Activated CD4-positive, alpha-beta T cell treated with anti-CD3 and anti-CD28 coated beads for 1 hour (primary cell): ENCODE results near the gene PPFIA2.

Experiments
- DNase-seq: peaks from one replicate; pipeline ENCODE4 v3.0.0-alpha.2; 2020

Gene PPFIA2

DNA sequence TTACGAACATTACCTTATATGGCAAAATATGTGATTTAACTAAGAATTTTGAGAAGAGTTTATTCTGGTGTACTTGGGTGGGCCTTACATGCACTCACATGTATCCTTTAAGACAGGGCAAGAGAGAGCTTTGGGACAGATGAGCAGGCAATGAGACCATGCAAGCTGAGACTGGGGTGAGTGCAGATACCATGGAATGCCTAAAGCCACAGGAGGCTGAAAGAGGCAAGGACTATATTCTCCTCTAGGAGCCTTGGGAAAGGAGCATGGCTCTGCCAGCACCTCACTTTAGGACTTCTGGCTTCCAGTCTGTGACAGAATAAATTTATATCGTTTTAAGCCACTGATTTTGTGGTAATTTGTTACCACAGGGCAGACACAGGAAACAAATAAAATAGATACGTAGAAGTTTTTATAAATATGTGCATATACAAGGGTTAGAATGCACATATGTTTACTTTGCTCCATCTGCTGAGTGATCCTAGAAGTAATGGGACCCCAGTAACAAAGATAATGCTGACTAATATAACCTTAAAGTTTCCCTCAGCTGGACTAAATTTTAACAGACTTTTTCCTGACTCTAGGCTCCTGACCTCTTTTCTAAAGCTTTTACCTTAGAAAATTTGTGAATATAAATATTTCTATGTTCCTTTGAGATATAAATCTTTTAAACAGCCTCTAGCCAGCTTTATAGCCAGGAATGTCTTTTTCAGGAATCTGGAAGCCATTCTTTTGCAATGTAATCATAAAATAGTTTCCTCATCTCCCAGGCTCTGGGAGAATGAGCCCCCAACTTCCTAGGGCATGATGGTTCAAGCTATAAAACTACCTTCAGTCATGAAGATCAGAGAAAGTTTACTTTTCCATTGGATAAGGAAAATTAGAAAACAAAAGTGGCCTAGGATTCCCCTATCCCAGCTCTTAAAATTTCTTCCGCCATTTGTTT, 216.8 kb downstream of the PPFIA2 start:
- no peak for DNase-seq

DNA sequence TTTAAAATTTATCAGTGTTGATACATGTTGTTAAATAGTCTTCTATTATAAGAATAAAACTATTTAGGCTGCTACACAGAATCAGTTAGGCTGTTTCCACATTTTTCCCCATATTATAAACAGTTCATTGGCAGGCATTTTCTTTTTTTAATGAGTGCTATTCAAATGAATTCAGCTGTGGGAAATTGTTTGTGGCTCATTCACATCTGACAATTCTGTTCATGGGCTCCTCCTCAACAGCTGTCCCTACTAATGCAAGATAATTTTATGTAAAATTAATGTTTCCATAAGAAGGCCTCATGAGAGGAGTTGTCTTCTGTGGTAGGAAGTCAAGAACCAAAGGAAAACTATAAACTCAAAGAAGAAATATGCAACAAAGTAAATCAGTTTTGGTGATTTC, 218.0 kb downstream of the PPFIA2 start:
- no peak for DNase-seq

DNA sequence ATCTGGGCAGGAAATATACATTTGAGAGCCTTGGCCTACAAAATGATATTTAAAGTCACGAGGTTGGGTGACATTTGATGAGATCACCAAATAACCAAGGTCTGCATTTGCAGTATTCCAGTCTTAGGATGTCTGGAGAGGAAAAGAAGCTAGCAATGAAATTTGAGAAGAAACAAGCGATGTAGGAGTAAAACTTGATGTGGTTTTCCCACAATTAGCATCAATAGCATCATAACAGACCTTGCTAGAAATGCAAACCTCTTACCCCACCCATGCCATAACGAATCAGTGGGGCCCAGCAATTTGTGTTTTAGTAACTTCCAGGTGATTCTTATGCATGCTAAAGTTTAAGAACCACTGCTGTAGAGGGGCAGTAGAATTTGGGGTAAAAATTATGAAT, 219.9 kb downstream of the PPFIA2 start:
- no peak for DNase-seq

DNA sequence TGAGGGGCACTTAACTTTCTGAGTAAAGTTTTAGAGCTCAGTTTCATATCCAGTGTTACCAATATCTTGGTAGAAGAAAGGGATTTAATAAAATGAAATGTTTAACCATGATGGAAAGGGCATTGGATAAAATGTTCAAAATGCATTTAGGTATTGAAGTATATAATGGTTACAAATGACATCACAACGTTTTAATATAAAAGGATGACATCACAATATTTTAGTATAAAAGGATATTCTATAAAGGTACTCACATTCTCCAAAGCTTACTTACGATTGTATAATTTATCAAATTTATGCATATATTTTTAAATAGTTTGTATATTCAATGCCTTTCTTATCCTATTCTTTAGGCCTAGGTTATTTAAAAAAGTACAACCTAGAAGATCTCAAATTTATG, 226.1 kb downstream of the PPFIA2 start:
- no peak for DNase-seq

DNA sequence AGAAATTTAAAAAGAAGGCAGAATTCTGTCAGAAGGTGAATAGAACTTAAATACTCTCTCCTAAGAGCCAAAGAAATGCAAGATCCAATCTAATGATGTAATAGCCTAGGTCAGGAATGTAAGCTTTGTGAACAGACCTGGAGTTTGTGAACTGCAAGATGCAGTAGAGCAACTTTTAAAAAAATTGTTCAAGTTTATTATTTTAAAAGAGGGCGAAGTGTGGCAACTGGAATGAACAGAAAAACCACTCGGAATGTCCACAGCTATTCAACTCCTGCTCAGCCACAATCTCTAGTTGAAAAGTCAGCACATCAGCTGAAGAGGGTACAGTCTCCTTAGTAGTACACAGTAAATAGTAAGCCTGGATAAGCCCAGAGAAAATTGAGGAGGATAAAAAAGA, 228.8 kb downstream of the PPFIA2 start:
- no peak for DNase-seq

DNA sequence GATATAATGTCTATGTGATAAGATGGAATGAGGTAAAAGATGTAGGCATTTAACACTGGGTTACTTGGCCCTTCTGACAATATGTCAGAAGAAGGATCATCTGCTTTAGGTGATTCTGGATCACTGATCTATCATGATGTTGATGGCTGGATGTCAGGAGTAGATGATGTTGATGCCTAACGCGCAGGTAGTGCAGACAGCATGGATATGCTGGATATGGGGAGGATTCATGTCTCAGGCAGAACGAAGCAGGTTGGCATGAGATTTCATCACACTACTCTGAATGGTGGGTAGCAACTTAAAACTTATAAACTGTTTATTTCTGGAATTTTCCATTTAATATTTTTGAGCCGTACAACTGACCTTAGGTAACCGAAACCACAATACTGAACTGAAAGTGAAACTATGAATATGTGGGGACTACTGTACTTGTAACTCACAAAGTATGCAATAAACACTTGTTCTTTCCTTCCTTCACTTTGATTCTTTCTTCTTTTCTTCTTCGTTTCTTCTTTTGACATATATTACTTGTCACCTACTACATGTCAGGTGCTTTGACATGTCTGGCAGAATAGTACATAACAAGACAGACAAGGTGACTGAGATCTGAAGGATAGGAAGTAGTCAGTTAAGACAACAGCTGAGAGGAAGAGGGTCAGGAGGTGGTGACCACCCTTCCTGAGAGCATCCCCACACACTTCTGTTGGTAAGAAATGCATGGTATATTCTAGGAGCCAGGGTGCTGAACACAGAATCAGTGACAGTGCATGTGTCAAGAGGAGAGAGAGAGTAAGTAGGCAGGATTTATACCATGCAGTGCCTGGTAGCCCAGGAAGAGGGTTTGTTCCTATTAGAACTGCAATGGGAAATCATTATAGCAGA, 238.8 kb downstream of the PPFIA2 start:
- no peak for DNase-seq

DNA sequence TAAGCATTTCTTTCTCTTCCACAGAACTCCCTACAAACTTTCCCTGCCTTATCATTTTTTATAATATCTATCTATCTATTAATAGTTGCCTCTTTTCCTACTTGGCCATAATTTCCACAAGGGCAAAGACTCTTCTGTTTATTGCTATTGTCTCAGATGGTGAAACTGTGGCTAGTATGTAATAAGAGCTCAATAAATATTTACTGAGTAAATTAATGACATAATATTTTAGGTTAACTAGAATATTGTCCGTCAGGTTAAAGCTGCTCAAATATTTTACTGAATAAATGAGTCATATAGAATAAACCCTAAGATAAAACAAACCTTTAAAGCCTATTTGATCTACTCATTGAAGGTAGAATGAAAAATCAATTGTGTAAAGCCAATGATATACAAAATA, 240.5 kb downstream of the PPFIA2 start:
- DNase-seq: no peak

DNA sequence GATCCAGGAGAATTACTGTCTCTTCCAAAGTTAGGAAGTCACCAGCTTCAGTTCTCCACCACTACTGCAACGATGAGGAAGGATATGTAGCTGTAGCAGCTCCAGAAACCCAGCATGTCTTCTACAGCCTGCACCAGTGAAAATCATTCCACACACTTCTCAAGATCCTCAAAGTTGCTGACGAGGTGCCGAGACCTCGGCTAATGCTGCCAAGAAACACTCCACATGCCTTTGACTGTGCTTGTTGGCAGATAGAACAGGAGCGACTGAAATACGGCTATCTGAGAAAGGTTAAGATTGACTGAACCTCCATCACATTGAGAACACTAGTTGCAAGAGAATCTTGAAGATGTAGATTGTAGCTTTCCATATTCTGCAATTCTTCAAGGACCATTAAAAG, 241.9 kb downstream of the PPFIA2 start:
- DNase-seq: no peak

DNA sequence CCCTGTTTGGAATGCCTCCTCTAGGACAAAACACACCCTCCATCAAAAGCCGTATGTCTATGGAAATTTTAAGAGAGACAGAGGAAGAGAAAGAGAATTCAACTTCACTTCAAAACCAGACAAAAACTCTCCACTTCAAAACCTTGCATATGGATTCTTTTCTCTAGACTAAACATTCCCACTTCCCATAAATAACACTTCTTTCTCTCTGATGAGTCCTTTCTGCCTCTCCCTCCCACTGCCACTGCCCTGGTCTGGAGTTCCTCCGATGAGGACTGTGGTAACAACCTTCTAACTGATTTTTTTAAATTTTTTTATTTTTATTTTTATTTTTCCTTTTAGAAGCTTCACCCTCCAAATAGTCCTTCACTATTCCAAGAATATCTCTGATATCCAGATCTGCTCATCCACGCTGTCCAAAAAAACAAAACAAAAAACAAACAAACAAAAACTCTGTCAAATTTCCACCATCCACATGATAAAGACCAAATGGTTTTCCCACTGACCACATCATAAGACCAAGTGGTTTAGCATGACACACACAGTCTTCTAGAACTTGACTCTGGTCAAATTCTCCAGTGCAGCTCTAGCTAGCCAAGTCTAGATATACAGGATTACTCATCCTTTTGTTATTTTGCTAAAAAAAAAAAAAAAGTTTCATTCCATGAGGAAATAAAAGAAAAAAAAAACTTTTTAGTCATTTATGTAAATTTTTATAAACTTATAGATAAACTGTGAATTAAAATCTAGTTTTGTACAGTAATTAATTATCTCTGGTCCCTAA, 256.0 kb downstream of the PPFIA2 start:
- DNase-seq: no peak

DNA sequence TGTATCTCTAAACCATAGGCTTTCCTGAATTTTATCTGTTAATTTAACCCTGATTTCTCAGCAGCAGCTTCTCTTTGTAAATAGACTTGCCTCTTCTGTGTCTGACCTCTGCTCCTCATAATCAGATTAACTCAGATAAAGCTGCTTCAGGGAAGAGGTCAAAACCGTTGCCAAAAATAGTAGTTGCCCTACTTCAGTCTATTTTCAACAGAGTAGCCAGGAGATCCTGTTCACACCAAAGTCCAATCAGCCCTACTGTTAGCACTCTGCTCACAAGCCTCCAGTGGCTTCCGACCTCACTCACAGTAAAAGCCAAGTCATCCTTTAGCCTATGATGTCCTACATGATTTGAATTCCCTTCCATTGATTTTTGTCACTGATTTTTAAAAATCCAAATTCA, 258.4 kb downstream of the PPFIA2 start:
- no peak for DNase-seq

DNA sequence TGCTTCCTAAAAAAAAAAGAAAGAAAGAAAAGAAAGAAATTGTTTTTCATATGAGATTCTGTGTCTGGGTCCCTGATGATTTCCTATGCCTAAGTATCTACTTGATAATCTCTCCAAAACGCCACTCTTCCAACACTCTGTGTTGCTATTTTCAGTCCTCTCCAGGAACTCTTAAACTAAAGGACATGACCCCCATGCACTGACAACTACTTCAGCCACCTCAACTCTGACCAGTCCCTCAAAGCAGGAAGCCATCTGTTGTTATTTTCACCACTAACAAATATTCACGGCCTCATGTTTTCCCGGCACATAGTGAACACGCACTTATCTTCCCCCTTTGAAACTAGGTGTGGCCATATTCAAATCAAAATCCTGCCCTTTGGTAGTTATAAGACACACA, 259.3 kb downstream of the PPFIA2 start:
- DNase-seq: no peak

DNA sequence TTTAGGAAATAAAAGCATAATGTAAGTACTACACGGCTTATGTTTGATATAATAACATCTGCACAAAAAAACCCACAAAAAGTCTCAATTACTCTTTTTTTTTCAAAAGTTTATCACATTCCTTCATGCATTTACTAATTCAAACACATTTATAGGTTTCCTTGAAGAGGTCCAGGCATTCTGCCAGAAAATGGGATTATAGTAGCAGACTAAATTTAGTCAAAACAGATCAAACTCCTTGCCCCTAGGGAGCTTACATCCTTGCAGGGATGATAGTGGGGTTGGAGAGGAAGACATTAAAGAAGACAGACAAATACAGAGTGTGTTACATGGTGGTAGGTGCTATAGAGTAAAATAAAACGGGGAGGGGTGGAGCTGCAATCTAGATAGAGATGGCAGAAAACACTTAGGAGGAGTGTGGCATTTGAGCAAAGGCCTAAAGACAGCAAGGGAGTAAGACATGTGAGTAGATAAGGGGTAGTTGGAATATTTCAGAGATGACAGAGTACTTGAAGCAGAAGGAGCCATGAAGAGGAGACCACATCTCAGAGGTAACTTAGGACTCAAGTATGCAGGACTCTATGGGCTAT, 266.9 kb downstream of the PPFIA2 start:
- DNase-seq: no peak

DNA sequence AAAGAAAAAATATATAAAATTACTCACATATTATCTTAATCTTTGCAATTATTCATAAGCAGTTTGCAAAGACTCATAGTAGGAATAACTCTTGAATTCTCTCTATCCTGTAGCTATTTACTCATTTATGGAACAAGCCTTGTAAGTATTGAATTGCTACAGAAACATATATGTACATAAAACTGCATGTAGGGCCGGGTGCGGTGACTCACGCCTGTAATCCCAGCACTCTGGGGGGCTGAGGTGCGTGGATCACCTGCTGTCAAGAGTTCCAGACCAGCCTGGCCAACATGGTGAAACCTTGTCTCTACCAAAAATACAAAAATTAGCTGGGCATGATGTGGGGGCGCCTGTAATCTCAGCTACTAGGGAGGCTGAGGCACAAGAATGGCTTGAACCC, 286.2 kb downstream of the PPFIA2 start:
- DNase-seq: no peak

DNA sequence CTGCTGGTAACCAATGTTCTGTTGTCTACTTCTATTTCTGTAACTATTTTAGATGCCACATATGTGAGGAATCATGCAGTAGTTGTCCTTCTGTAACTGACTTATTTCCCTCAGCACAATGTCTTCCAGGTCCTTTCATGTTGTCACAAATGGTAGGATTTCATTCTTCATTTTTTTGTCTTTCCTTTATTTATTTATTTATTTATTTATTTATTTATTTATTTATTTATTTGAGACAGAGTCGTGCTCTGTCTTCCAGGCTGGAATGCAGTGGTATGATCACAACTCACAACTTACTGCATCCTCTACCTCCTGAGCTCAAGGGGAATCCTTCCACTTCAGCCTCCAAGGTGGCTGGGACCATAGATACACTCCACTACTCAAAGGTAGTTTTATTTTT, 288.2 kb downstream of the PPFIA2 start:
- DNase-seq: no peak

DNA sequence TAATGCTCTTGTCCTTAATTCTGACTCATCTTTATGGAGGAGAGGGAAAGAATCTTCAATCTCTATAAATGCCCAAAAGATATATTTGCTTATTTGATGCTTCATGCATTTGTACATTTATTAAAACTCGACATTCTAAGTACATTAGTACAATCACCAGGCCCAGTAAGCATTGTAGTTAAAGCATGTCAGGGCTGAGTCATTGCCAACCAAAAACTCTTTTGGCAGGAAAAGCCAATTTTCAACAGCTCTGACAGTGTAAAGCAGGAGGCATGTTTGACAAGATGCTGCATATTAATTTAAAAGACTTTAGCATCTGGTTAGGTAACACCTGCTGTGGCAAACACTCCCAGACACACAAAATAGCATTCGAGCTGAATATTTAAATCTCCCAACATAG, 290.9 kb downstream of the PPFIA2 start:
- DNase-seq: no peak

DNA sequence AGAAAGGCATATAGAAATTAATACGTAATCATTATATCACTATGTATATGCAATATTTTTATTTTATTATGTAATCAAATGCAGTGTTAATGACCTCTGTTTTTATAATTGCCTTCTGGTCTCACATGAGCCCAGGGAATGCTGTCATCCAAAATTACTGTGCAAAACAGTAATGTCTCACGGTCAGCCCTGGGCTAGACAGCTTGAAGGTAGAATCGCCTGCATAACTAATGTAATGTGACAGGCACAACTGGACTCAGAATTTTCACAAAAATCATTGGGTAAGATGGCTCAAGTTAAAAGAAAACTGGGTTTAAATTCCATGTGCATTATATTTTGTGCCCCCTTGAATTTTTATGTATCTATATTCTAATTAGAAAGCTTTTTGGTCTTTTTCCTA, 293.3 kb downstream of the PPFIA2 start:
- DNase-seq: no peak

DNA sequence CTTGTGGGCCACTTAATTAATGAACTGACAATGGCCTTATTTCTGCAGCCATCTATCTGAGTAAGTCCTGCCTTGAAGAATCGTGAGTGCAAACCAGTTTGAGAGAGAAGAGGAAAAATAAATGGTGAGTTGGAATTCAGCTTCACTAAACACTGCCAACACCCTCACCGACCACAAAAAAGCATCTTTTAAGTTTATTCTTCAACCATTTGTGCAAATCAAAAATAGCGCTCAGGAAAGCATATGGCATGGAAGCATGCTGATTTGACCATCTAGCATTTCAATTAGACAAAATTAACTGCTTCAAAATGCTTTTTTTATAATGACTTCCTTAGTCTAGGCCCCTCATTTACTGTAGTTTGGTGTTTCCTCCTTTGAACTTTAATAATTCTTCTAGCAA, 294.0 kb downstream of the PPFIA2 start:
- DNase-seq: no peak

DNA sequence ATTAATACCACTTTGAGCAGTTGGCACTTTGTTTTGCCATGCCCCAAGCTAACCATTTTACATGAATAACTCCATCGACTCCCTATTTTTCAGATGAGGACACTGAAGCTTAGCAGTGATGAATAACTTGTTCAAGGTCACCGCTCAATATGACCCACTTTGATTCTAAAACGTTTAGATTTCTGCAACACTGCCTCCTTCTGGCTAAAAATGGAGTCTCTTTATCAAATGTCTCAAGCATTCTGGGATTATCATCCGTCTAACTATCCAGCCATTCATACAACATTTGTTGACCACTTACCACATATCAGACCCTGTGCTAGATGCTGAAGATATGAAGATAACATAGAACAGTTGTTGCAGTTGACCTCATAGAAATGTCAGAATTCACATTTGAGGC, 298.0 kb downstream of the PPFIA2 start:
- no peak for DNase-seq

DNA sequence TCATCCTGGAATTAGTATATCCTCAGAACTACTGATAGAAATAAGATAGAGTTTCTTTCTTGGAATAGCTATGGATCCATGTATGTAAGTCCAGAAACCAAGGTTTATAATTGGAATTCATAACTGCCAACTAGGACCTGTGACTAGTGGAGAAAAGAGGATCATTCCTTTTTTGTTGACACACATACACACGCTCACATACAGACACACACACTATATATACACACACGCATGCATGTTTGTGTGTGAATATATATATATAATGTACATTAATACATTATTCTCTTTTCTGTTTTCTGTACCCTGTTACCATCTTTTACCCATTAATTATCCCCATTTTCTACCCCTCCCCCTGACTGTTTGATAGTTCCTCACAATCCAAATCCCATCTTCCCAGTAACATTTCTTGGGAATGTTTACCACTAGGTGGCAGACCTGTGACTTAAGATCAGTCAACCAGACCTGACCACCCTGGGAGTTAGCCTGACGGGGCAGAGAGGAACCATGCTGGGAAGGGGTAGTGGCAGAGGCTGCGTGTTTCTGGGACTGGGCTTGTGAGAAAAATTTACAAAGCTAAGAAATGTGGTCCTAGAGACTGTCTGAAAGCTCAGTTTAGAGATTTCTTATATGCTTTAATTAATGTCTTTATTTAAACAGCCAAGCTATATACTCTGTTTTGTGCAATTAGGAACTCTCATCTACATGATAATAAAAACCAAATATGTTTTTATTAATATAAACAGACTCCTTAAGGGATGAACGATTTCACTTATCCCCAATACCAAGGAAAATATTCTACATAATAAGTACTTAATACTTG, 308.0 kb downstream of the PPFIA2 start:
- no peak for DNase-seq

DNA sequence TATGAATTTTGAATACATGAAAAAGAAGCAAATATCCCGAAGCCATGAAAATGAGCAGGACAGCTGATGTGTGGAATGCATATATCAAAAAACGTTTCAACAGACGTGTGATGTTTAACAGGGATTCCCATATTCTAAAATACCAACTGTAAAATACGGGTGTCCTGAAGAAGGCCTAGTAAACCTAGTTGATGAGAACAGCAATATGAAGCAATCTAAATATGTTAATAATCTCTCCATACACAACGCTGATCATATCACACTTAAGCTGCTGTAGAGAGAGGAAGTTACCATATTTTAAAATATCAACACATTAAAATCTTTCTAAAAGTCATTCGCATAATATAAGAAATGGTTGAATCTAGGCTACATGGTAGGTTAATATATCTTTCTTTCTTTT, 317.5 kb downstream of the PPFIA2 start:
- no peak for DNase-seq

DNA sequence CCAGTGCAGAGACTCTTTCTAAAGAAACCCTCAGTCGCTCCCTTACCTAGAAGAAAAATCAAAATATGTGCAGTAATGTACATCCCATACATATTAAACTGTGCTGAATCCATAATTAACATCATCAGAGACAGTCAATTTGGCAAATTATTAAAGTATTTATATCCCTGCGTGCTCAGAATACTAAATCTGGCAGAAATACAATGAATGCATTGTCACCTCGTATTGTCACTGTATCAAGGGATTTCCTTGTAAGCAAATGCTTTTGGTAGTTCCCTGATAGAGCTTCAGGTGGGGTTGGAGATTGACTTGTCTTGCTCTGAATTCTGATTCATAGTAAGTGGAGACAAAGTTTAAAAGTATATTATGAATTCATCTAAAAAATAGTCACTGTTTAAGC, 319.1 kb downstream of the PPFIA2 start:
- DNase-seq: no peak

DNA sequence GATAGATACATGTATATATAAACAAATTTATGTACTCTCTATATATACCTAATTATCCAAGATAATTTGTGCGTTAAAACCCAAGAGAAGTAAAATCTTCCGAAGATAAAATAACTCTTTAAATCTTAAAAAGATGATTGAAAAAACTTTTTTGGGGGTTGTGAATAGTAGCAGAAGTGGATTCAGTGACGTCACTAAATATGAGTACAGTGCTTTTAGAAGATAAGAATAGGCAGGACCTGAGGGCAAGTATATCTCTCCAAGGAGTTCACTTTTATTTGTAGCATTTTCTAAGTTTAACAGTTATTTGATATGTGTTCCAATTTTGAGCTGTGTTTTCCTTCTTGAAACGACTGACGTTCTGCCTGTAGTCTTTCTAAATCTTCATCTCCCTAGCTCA, 319.8 kb downstream of the PPFIA2 start:
- DNase-seq: no peak
